Breast epithelium (tissue), 3 donors: ENCODE results near the gene SLC22A8.

Source experiments
- POLR2A ChIP-seq: fragments of 450-650 bp; IDR thresholded peaks from one replicate; pipeline ENCODE4 v1.6.1; 2016; ENCODE audit warnings: antibody characterized with exemption, mild to moderate bottlenecking, moderate library complexity
- TF ChIP-seq, protein P1 (sequence below), 3 donors: fragments of 450-650 bp; IDR thresholded peaks; one replicate each; pipeline ENCODE4 v1.5.1; 2016 to 2017; ENCODE audit warnings: antibody characterized with exemption in 3 of 3, mild to moderate bottlenecking in 3 of 3, moderate library complexity in 3 of 3

DNA sequence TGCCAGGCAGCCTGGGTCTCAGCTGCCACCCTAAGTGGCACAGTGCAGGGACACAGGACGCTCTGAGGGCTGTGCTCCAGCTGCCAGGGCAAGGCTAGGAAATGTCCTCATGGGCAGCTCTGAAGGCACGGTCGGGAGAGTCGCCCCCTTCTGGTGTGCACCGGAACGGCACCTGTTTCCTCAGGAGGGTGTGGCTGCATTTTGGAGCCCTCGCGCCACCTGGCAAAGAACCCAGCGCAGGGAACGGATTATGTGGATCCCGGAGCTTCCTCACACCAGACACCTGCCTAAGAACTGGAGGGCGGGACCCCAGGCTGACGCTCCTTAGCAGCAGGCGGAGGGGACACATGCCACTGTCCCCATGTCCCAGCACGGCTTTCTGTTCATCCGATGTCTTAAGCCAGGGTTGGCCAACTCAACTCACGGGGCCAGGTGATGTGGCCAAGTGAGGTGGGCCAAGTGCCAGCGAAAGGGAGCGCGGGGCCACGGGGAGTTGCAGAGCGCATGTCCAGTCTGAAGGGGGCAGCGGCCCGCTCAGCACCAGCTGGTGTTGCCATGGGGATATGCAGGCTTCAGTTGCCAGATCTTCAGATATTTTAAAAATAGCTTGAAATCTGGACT is 5.1 kb upstream of the SLC22A8 start:
- TF ChIP-seq, protein P1, sequence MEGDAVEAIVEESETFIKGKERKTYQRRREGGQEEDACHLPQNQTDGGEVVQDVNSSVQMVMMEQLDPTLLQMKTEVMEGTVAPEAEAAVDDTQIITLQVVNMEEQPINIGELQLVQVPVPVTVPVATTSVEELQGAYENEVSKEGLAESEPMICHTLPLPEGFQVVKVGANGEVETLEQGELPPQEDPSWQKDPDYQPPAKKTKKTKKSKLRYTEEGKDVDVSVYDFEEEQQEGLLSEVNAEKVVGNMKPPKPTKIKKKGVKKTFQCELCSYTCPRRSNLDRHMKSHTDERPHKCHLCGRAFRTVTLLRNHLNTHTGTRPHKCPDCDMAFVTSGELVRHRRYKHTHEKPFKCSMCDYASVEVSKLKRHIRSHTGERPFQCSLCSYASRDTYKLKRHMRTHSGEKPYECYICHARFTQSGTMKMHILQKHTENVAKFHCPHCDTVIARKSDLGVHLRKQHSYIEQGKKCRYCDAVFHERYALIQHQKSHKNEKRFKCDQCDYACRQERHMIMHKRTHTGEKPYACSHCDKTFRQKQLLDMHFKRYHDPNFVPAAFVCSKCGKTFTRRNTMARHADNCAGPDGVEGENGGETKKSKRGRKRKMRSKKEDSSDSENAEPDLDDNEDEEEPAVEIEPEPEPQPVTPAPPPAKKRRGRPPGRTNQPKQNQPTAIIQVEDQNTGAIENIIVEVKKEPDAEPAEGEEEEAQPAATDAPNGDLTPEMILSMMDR (IDR thresholded peaks at IDR 0.05): no peak
- no peak for TF ChIP-seq POLR2A
